Measurements from ENCODE around the gene TEDC2.
"Not testable (repeated sequence)": the region's sequence is repeated elsewhere in the genome, so short reads cannot be mapped to it uniquely, and the experiment has no call there.

Gene TEDC2, protein sequence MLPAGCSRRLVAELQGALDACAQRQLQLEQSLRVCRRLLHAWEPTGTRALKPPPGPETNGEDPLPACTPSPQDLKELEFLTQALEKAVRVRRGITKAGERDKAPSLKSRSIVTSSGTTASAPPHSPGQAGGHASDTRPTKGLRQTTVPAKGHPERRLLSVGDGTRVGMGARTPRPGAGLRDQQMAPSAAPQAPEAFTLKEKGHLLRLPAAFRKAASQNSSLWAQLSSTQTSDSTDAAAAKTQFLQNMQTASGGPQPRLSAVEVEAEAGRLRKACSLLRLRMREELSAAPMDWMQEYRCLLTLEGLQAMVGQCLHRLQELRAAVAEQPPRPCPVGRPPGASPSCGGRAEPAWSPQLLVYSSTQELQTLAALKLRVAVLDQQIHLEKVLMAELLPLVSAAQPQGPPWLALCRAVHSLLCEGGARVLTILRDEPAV

DNA sequence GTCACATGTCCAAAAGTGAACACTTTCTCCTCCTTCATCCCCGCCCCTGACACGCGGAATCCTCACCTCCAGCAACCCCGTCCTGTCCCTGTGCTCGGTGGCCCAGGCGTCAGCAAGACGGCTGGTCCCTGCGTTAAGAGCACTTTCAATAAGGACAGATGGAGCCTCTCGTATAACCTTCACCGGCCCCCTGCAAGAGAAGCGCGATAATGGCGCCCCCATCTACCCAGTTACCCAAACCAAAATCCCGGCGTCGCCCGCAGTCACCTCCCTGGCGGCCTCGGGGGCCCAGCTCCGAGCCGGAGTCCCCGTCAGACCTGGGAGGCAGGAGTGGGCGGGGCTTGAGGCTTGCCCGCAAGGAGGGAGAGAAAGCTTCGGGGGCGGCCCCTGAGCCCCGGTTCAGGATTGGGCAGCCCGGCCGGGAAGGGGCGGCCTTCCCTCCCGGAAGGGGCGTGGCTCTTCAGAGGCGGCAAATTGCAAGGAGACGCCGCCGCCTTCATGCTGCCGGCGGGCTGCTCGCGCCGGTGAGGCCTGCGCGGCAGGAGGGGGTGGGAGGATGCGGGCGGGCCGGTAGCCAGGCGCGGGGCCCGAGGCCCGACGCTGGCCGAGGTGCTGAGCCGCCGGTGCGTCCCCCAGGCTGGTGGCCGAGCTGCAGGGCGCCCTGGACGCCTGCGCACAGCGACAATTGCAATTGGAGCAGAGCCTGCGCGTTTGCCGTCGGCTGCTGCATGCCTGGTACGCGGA is at the start of gene TEDC2:
TEDC2 (plus strand) TSS at position 463 of the 744 bp plus-strand sequence; CDS start at position 499, 36 bp downstream.
- DNase-seq (ENCODE audit: low read depth in 2 of 2), result peak; percentile 97

DNA sequence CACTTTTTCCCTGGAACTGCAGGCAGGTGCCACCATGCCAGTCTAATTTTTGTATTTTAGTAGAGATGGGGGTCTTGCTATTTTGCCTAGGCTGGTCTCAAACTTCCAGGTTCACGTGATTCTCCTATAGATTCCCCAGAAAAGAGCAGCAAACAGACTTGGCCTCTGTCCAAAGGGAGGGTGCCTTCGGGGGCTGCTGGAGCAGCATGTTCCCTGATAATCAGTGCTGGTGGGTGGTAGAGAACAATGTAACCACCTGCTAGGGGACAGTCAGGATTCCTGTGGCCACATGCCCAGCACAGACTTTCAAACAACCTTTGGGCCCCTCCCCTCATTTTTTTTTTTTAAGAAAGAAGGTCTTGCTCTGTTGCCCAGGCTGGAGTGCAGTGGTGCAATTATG is 44.8 kb upstream of the TEDC2 start:
- no peak for DNase-seq (ENCODE audit: low read depth in 2 of 2)

DNA sequence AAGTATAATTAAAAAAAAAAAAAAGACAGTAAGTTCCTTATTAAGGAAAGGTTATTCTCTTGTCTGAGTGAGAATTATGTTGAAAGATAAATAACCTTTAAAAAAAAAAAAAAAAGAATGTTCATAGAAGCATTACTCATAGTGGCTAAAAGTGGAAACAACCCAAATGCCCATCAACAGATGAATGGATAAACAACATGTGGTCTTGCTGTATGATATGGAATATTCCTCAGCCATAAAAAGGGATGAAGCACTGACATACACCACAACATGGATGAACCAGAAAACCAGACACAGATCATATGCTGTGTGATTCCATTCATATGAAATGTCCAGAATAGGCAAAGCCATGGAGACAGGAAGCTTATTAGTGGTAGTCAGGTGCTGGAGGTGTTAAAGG is 39.9 kb upstream of the TEDC2 start:
- DNase-seq (ENCODE audit: low read depth in 2 of 2), result no peak

DNA sequence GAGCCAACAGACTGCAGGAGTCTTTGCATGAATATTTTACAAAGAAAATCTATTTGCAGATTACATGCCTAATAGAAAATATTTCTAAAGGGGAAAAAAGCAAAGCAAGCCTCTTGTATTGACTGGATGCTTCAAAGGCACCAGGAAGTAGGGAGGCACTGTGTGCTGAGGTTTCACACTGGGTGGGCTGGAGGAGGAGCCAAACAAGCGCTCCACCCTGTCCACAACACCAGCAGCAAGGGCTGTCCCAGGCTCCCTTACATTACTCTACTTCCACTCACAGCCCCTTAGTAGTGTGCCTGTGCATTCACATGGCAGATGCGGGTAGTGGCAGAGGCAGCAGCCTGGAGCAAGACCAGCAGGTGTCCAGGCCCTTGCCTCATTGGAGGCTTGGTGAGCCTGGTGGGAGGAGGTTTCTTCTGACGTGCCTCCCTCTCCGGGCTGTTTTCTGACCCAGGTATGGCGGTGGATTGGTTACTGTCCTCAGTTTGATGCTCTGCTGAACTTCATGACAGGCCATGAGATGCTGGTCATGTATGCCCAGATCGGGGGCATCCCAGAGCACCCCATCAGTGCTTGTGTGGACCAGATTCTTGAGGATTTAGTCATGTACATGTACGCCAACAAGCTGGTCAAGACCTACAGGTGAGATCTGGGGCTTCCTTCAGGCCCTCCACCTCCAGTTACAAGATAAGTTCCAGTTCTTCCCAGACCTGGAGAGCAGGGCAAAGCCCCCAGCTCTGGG is 37.6 kb upstream of the TEDC2 start:
- DNase-seq (ENCODE audit: low read depth in 2 of 2), result no peak

DNA sequence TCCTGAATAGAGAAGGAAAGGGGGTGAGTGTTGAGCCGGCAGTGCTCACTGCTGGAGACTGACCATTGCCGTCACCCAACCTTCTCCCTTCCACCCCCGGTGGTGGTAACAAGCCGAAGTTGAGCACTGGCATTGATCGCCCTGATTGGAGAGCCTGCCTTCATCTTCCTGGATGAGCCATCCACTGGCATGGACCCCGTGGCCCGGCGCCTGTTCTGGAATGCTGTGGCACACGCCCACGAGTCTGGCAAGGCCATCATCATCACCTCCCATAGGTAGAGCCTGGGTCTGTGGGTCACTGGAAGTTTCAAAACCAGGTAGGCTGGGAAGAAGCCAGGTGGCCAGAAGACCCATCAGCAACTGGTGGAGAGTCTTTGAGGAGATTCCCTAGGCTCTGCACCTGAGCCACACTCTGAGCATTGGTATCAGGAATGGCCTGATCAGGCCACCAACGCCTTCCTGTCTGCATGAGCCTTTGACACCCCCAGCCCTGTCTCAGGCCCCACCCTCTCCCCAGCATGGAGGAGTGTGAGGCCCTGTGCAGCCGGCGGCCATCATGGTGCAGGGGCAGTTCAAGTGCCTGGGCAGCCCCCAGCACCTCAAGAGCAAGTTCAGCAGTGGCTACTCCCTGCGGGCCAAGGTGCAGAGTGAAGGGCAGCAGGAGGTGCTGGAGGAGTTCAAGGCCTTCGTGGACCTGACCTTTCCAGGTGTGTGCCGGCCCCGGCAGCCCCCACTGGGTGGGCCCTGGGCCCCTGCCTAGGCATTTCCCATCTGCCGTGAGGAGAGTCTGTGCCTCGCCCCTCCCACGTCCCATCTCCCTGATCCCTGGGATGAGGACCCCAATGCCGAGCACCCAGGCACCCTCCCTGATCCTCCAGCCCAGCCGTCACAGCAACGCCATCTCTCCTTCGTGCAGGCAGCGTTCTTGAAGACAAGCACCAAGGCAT is 35.6 kb upstream of the TEDC2 start:
- DNase-seq (ENCODE audit: low read depth in 2 of 2), result no peak

DNA sequence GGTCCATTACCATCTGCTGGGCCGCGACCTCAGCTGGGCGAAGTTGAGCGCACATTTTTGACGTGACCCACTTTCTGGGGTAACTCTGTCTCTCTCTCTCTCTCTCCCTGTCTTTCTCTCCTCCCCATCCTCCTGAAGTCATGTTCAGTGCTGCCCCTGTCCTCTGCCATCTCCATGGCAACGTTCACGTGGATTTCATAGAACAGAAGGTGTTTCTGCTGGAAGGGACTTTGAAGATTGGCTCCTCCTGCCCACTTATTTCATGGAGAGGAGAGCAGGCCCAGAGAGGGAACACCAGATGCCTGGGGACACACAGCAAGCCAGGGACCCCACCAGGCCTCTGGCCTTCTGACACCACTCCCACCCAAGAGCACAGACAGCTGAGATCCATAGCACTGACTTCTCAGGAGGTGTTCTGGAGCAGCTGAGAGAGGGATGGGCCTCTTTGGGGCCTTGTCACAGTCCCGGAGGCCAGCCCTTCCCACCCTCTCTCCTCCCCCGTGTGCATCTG is 34.8 kb upstream of the TEDC2 start:
- DNase-seq (ENCODE audit: low read depth in 2 of 2), result no peak

DNA sequence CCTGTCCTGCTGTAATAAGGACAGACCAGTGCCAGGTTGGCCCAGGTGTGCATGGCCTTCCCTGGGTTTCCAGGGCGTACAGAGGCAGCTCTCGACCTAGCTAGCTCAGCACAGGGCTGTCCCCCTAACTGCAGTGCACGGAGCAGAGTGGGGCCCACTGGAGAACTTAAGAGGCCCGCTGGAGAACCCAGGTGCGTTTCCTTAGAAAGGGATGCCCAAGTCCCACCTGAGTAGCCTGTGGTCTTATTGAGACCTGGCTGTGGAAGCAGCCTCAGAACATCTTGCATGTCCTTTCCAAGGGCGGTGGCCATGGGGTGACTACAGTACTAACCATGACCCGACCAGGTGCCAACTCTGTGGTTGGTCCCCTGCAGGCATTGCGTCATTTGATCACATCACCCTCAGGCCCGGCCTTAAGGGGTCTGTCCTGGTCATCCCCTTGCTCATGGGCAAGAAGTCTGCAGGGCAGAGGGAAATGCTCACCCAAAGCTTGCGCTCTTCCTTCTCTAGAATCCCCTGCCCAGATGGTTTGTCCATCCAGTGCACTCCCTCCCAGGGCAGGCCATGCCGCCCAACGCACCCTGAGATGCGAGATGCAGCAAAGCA is 34.0 kb upstream of the TEDC2 start:
- DNase-seq (ENCODE audit: low read depth in 2 of 2), result no peak

DNA sequence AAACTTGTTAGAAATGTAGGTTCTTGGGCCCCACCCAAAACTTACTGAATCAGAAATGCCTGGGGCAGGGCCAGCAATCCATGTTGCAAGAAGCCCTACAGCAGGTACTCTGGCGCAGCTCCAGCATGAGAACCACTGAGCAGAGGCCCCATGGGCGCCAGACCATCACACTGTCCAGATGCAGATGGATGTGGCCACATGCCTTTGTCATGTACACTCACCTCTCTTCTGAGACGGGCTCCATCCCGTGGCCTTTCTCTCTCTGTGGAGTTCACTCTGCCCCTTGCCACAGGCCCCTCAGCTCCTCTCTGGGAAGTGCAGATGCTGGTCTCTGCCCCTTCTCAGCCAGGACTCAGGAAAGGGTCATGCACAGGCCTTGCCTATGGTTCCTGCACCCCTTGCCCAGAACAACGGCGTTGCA is 33.0 kb upstream of the TEDC2 start:
- no peak for DNase-seq (ENCODE audit: low read depth in 2 of 2)

DNA sequence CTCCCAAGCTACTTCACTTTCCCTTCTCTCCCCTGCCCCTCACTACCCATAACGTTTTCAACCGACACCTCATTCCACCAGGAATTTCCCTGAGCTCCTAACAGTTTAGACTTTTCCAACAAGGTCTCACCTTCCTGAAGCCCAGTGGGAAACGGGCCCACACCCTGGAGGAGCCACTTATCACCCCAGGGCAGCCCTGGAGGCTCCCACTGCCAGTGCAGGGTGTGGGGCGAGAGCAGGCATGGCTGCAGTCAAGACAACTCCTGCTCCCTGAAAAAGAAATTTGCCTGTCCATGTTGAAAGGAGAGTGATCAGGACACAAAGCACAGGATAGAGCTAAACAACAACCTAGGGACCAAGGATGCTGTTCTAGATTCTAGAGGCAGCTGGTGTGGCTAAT is 32.4 kb upstream of the TEDC2 start:
- DNase-seq (ENCODE audit: low read depth in 2 of 2), result no peak

DNA sequence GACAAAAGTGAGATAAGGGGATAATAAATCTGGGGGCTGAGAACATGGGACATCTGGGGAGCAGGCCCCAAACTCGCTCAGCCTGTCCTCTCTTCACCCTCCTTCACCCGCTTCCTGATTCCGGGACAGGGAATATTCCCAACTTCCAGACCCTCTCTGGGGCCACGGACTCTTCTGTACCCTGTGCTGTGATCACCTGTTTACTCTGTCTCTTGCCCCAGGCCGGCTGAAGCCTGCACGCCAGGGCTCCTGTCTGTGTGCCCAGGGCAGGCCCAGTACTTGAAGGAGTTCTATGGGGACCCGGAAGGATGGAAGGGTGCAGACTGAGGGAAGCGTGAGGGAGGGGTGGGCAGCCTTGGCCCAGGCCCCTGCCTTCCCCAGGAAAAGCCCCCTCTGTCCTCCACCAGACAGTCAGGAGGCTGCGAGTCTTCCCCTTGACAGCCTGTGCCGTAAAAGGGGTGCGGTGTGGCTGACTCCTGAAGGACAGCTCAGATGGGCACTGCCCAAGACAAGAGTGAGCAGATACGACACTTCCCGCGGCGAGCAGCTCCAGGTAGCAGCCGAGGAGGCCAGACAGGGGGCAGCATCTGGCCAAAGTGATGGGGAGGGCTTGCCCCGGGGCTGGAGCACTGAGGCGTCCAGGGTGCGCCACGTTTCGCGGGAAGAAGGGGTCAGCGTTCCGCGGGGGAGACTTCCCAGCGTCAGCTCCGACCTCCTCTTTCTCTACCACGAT is 31.7 kb upstream of the TEDC2 start:
- no peak for DNase-seq (ENCODE audit: low read depth in 2 of 2)

DNA sequence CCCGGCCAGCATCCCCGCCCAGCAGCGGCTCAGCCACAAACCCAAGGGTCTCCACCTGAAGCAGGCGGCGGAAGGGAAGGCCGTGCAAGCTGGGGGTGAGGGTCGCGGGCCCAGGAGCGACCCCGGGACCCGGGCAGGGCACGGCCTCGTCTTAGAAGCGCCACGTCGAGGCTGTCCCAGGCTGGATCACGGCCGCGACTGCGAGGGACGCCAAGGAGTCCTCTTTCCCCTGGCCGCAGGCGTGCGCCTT is 31.2 kb upstream of the TEDC2 start:
- no peak for DNase-seq (ENCODE audit: low read depth in 2 of 2)

DNA sequence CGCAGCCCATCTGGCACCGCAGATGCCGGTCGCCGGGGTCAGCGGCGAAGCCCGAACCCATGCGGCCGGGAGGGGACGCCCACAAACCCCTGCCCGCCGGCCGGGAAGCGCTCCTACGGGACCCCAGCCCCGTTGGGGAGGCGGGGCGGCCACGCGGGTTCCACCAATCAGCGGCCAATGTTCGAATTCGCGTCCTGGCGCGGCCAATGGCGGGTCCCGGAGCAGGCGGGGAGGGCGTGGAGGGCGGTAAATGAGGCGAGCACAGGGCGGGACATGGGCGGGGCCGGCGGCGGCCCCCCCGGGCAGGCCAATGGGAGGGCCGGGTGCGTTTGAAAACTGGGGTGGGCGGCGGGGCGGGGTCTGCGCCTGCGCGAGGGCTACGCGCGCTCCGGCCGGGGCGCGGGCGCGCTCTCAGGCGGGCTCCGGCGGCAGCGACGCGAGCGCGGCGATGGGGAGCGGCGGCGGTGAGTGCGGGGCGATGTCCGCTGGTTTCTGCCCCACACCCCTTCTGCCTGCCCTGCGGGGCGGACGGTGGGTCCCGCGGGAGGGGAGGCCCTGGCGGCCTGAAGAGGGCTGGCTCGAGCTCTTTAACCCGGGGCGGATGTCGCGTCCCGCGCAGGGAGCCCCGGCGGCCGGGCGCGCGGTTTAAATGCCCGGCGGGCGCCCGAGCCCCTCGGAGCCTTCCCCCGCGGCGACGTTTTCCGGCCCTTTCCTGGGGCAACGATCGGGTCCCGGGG is 30.7 kb upstream of the TEDC2 start, which contains the start of gene CCNF:
CCNF (plus strand) TSS at position 414 of the 737 bp plus-strand sequence; CDS start at position 449, 35 bp downstream.
- peak; percentile 97 for DNase-seq (ENCODE audit: low read depth in 2 of 2)

DNA sequence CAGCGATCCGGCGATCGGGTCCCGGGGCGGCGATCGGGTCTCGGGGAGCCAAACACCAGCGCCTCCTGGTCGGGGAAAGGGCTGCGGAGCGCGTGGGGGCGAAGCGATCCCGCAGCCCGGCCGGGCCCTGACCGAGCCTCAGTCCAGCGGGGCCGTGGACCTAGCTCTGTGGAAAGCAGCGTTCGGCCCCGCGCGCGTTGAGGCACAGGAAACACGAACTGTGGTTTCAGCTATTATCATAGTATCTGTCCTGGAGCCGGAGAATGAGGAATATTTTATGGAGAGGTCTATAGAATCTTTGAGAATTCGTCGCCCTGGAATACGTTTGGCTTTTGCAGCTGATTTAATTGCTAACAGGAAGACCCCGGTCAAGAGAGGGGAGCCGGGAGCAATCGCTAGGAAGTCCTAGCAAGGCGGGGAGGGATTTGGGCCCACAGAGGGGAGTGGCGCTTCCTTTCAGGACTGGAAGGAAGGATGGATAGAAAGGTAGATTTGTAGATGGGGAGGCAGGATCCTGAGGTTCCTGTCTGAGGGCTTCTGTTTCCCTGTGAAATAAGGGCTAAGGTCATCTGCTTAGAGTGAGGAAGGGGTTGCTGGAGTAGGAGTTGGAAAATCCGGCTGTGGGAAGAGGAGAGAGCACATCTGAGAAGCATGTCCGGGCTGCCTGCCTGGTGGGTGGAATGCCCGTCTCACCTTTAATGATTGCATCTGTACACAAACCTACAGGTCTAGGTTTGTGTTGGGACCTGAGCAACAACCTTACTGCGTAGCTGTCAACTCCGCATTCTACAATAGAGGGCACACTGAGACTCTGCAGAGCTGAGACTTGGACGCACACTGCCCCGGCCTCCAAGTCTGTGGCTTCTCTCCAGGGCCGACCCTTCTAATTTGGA is 29.9 kb upstream of the TEDC2 start:
- no peak for DNase-seq (ENCODE audit: low read depth in 2 of 2)

DNA sequence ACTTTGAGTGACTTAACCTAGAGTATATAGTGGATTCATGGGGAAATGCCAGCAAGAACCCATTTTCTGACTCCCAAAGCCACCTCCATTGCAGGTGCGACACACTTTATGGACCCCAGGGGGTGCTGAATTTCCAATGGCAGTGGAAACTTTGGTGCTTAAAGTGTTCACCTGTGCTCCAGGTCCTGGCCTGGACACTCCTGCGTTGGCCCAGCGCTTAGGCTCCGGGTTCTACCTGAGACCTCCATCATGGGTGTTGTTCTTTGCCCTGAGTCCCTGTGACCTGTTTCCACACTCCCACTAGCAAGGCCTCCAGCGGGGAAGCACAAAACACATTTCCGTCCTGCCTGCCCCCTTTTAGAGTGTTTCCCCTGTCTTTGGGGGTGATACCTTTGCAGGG is 27.6 kb upstream of the TEDC2 start:
- DNase-seq (ENCODE audit: low read depth in 2 of 2), result no peak

DNA sequence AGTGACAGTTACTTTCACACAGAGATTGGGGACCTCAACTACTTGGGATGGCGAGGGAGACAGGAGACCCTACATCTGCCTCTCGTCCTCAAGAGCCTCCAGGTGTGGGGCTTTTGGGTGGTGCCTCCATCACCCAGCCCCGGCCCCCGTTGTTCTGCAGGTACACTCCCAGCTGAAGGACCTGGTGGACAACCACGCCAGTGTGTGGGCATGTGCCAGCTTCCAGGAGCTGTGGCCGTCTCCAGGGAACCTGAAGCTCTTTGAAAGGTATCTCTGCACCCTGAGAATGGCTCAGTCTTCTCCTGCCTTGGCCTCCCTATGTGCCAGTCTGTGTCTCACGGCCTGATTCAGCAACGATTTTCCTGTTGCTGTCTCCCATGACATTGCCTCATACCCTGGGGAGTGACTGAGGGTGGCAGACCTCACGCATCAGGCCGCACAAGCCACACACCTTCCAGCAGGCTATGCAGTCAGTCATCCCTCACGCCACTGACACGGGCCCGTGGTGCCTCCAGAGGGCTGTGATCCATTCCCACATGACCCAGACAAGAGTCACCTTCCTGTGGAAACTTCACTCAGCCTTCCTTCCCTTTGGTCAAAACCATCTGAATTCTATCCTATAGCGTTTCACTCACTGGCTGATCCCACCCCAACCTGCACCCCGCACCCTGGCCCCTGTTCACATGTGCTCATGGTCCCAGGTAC is 27.0 kb upstream of the TEDC2 start:
- DNase-seq (ENCODE audit: low read depth in 2 of 2), result no peak

DNA sequence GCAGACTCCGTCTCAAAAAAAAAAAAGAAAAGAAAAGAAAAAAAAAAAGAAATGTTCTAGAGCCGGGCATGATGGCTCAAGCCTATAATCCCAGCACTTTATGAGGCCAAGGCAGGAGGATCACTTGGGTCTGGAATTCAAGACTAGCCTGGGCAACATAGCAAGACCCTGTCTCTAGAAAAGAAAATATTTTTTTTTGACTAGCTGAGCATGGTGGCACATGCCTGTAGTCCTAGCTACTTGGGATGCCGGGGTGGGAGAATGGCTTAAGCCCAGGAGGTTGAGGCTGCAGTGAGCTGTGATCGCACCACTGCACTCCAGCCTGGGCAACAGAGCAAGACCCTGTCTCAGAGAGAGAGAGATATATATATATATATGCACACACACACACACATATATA is 24.7 kb upstream of the TEDC2 start:
- DNase-seq (ENCODE audit: low read depth in 2 of 2), result not testable (repeated sequence)

DNA sequence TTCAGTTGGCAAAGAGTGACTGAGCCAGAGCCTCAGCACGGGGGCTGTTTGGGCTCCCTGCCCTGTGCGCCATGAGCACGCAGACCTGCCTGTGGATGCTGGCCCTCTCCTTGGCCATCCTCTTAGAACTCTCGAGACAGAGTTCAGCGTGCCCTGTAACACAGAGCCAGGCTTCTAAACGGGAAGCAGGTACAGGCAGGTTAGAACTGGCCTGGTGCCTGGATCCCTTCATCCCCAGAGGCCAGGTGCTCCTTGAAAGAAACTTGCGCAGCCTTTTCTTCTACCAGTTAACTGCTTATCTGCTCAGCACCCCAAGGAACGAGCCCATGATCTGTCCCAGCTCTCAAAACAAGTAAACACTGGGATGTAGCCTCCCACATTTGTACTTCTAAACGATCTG is 23.8 kb upstream of the TEDC2 start:
- no peak for DNase-seq (ENCODE audit: low read depth in 2 of 2)
